Smooth muscle cell (in vitro differentiated cells): ENCODE data around the gene STX12. TPM values are rescaled to one million over a fixed set of nuclear protein-coding genes. Genes with fewer than 3 reads are reported as not detected.
"Not testable (repeated sequence)": the region's sequence is repeated elsewhere in the genome, so short reads cannot be mapped to it uniquely, and the experiment has no call there.

Experiments
- DNase-seq: peaks from one replicate; lab custom pipeline; 2025; ENCODE audit not compliant: unreplicated experiment; lab: John Stamatoyannopoulos, UW
- H2AFZ ChIP-seq: fragments of 200-600 bp; sonication (generic); 2 replicates; pipeline ENCODE4 v1.6.0; 2016; ENCODE audit warnings: antibody characterized with exemption, low read depth, mild to moderate bottlenecking
- H3F3A ChIP-seq: fragments of 200-600 bp; sonication (generic); 2 replicates; pipeline ENCODE4 v1.6.0; 2017; ENCODE audit warnings: antibody characterized with exemption, low read depth
- H3K27ac ChIP-seq: fragments of 200-600 bp; sonication (generic); 2 replicates; pipeline ENCODE4 v1.5.1; 2016; ENCODE audit warnings: low read depth, mild to moderate bottlenecking
- H3K27me3 ChIP-seq: fragments of 200-600 bp; sonication (generic); 2 replicates; pipeline ENCODE4 v1.6.1; 2016; ENCODE audit warnings: low read depth, mild to moderate bottlenecking
- H3K36me3 ChIP-seq: fragments of 200-600 bp; sonication (generic); 2 replicates; pipeline ENCODE4 v1.5.1; 2016; ENCODE audit warnings: low read depth
- H3K4me1 ChIP-seq: fragments of 200-600 bp; sonication (generic); 2 replicates; pipeline ENCODE4 v1.5.1; 2016; ENCODE audit warnings: low read depth
- H3K4me2 ChIP-seq: fragments of 200-600 bp; sonication (generic); 2 replicates; pipeline ENCODE4 v1.6.0; 2016; ENCODE audit warnings: mild to moderate bottlenecking
- H3K4me3 ChIP-seq: fragments of 200-600 bp; sonication (generic); 2 replicates; pipeline ENCODE4 v1.5.1; 2016; ENCODE audit warnings: mild to moderate bottlenecking
- H3K79me2 ChIP-seq: fragments of 200-600 bp; sonication (generic); 2 replicates; pipeline ENCODE4 v1.6.0; 2016; ENCODE audit warnings: low read depth, mild to moderate bottlenecking
- H3K9ac ChIP-seq: fragments of 200-600 bp; sonication (generic); 2 replicates; pipeline ENCODE4 v1.6.0; 2016; ENCODE audit warnings: low read depth
- H3K9me3 ChIP-seq: fragments of 200-600 bp; sonication (generic); replicated peaks from 2 replicates; pipeline ENCODE4 v1.5.1; 2016; ENCODE audit warnings: low read depth
- H4K20me1 ChIP-seq: fragments of 200-600 bp; sonication (generic); 2 replicates; pipeline ENCODE4 v1.6.0; 2016; ENCODE audit warnings: low read depth
- WGBS: methylation state at CpG from one replicate; pipeline ENCODE4 v1.1.7; 2016; ENCODE audit warnings: low lambda C conversion rate; 5-methylcytosine and 5-hydroxymethylcytosine counted together
- polyA plus RNA-seq: library from polyadenylated mRNA; unstranded; fragments of >200 nt; fragmentation: Nextera tagmentation; extraction: Ambion mirVana; gene quantifications from 2 replicates; pipeline ENCODE4 v1.2.1, GENCODE V29; 2016
- total RNA-seq: library from RNA; depleted of rRNA; stranded (reverse); fragments of >200 nt; gene quantifications from 2 replicates; pipeline ENCODE4 v1.2.3, GENCODE V29; 2014
- TF ChIP-seq, protein P1 (sequence below): fragments of 200-600 bp; sonication (generic); IDR thresholded peaks from 2 replicates; pipeline ENCODE4 v1.5.1; 2017; ENCODE audit warnings: borderline replicate concordance, mild to moderate bottlenecking, antibody characterized with exemption; ENCODE audit not compliant: insufficient read depth, poor library complexity, severe bottlenecking

The STX12 gene
- total and polyA plus RNA-seq, 2 experiments from 2014 or later: 20.6 to 50.7 TPM

GRCh38 chr1:27821761-27822315, 48.8 kb downstream of the STX12 start:
- Histone ChIP-seq H3K36me3 (peaks cover 12% of the 10 kb centered on the region), H3K27me3 (no peaks in the 10 kb centered on the region), H3K9ac (no peak overlapping the region), H3K4me3 (no peak overlapping the region), H3F3A (no peaks in the 10 kb centered on the region), H3K9me3 (no peaks in the 10 kb centered on the region), H3K27ac (no peak overlapping the region), H2AFZ (no peak overlapping the region), H4K20me1 (no peaks in the 10 kb centered on the region), H3K79me2 (no peaks in the 10 kb centered on the region), H3K4me1 (no peaks in the 10 kb centered on the region), H3K4me2 (no peak overlapping the region)
- TF ChIP-seq, protein P1, sequence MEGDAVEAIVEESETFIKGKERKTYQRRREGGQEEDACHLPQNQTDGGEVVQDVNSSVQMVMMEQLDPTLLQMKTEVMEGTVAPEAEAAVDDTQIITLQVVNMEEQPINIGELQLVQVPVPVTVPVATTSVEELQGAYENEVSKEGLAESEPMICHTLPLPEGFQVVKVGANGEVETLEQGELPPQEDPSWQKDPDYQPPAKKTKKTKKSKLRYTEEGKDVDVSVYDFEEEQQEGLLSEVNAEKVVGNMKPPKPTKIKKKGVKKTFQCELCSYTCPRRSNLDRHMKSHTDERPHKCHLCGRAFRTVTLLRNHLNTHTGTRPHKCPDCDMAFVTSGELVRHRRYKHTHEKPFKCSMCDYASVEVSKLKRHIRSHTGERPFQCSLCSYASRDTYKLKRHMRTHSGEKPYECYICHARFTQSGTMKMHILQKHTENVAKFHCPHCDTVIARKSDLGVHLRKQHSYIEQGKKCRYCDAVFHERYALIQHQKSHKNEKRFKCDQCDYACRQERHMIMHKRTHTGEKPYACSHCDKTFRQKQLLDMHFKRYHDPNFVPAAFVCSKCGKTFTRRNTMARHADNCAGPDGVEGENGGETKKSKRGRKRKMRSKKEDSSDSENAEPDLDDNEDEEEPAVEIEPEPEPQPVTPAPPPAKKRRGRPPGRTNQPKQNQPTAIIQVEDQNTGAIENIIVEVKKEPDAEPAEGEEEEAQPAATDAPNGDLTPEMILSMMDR: no peak
- no peak for DNase-seq
- WGBS: 94% methylated on average over 8 of the region's 8 CpGs

GRCh38 chr1:27823784-27824183, 50.8 kb downstream of the STX12 start:
- TF ChIP-seq, protein P1: no peak
- Histone ChIP-seq H3K9me3 (no peaks in the 10 kb centered on the region), H3K79me2 (no peaks in the 10 kb centered on the region), H3K4me3 (no peak overlapping the region), H3K27ac (no peak overlapping the region), H3K4me2 (no peak overlapping the region), H3K27me3 (no peaks in the 10 kb centered on the region), H4K20me1 (no peaks in the 10 kb centered on the region), H3K9ac (no peak overlapping the region), H3K36me3 (peaks cover 8% of the 10 kb centered on the region), H2AFZ (no peak overlapping the region), H3F3A (peaks cover 11% of the 10 kb centered on the region), H3K4me1 (no peaks in the 10 kb centered on the region)
- 99% methylated on average over 4 of the region's 4 CpGs for WGBS
- no peak for DNase-seq

GRCh38 chr1:27824411-27824810, 51.4 kb downstream of the STX12 start:
- H3F3A ChIP-seq: peaks cover 12% of the 10 kb centered on the region
- H2AFZ ChIP-seq: no peak overlapping the region
- no peaks in the 10 kb centered on the region for H4K20me1 ChIP-seq
- no peak overlapping the region for H3K4me3 ChIP-seq
- H3K9me3 ChIP-seq: no peaks in the 10 kb centered on the region
- no peaks in the 10 kb centered on the region for H3K79me2 ChIP-seq
- no peak overlapping the region for H3K9ac ChIP-seq
- DNase-seq: no peak
- no peaks in the 10 kb centered on the region for H3K27me3 ChIP-seq
- H3K36me3 ChIP-seq: peaks cover 8% of the 10 kb centered on the region
- TF ChIP-seq, protein P1: no peak
- 96% methylated on average over 4 of the region's 4 CpGs for WGBS
- no peaks in the 10 kb centered on the region for H3K4me1 ChIP-seq
- H3K4me2 ChIP-seq: no peak overlapping the region
- no peak overlapping the region for H3K27ac ChIP-seq

DNA sequence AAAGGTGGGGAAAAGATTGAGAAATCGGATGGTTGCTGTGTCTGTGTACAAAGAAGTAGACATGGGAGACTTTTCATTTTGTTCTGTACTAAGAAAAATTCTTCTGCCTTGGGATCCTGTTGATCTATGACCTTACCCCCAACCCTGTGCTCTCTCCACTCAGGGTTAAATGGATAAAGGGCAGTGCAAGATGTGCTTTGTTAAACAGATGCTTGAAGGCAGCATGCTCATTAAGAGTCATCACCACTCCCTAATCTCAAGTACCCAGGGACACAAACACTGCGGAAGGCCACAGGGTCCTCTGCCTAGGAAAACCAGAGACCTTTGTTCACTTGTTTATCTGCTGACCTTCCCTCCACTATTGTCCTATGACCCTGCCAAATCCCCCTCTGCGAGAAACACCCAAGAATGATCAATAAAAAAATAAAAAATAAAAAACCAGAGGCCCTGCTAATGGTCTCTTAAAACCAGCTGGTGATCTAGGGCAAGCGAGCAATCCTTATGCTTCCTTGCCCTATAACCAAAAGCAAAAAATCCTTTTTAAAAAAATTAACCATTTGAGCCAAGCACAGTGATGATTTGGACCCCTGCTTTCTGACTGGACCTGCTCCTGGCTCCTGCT, 56.4 kb downstream of the STX12 start:
- Histone ChIP-seq H3K79me2 (peaks cover 38% of the 10 kb centered on the region), H3F3A (peaks cover 12% of the 10 kb centered on the region), H3K4me1 (peaks cover 17% of the 10 kb centered on the region)
- H3K36me3 ChIP-seq, H3K27me3 ChIP-seq, H3K9ac ChIP-seq, H2AFZ ChIP-seq, H3K9me3 ChIP-seq, H3K4me2 ChIP-seq, DNase-seq, H4K20me1 ChIP-seq, H3K4me3 ChIP-seq, H3K27ac ChIP-seq: not testable (repeated sequence)
- 96% methylated on average over 4 of the region's 4 CpGs for WGBS
